HG03354 (cell line): Measurements from ENCODE around the gene CCDC68.
A peak's percentile ranks its signal among the peaks of the same experiment; 100 is the strongest.

Experiments used
- ATAC-seq: cut with Tn5 transposase; IDR thresholded peaks from one replicate; pipeline ENCODE4 v1.9.1; 2021; ENCODE audit warnings: mild to moderate bottlenecking; ENCODE audit not compliant: unreplicated experiment, poor library complexity, severe bottlenecking

CCDC68 gene

GRCh38 chr18:54962919-54963645, 3.8 kb upstream of the CCDC68 start:
- ATAC-seq, result no peak

DNA sequence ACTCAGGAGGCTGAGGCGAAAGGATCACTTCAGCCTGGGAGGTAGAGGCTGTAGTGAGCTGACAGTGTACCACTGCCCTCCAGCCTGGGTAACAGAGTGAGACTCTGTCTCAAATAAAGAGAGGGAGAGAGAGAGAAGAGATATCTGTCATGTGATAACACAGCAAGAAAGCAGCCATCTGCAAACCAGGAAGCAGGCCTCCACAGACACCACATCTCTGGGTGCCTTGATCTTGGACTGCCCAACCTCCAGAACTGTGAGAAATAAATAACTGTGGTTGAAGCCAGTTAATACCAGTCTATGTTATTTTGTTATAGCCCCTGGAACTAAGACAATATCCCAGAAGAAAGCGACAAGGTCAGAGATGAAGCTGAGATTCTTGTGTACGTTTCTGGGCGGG, 2.6 kb upstream of the CCDC68 start:
- no peak for ATAC-seq

DNA sequence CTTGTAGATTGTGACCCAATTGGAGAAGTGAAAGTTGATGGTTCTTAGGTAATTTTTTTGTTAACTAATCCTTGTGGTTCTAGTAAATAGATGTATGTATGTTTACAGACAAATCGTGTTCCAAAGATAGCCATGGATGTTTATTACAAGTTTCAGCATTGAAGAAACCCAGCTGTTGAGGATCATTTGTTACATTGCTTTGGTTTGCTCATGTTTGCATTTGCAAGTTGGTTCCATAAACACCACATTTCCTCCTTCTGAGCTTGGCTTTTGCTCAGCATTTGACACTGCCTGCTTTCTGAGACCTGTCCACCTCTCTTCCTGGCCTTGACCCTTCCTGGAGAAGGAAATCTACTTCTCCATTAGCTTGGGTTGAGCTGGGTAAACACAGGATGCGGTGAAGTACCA, 1.8 kb upstream of the CCDC68 start:
- no peak for ATAC-seq

- no peak for ATAC-seq
Measured at GRCh38 chr18:54960197-54960596, 936 bp upstream of the CCDC68 start.

- no peak for ATAC-seq
Measured at GRCh38 chr18:54957996-54958395, 1.3 kb downstream of the CCDC68 start.

GRCh38 chr18:54957296-54957832, 1.9 kb downstream of the CCDC68 start:
- ATAC-seq, result no peak

GRCh38 chr18:54956506-54956905, 2.8 kb downstream of the CCDC68 start:
- no peak for ATAC-seq

GRCh38 chr18:54952026-54952425, 7.2 kb downstream of the CCDC68 start:
- ATAC-seq, result no peak

- no peak for ATAC-seq
Measured at GRCh38 chr18:54950221-54950620, 9.0 kb downstream of the CCDC68 start.

DNA sequence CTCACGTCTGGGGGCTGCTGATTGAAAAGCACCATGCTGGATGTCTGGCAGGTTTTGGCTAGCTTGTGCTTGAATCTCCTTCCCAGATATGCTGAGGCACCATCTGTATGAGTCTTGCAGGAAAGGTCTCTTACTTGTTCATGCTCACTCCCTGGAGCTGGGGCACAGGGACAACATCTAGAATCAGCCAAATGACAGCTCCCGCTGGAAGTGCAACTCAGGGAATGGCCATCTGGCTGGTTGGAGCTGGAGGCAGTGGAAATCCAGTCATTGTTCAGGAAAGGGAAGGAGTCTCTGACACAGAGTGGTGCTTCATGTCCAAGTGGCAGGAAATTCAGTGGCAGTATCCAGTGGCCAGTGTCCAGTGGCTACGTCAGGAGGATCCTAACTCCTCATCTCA, 9.7 kb downstream of the CCDC68 start:
- ATAC-seq, result no peak

DNA sequence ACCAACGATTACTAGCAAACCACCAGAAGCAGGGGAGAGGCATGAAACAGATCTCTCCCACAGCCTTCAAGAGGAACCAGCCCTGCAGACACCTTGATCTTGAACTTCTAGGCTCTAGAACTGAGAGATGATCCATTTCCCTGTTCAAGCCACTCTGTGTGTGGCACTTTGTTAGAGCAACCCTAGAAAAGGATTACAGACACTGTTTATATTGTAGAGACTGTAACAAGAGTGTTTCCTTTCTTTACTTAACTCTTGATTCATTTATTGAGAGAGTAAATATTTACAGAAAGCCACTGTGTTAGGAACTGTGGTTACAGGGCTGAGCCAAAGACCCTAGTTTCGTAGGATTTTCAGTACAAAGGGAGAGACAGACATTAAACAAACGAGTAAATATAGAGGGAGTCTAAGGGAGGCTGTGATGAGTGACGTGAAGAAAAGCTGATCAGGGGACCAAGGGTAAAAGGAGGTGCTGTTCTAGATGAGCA, 10.9 kb downstream of the CCDC68 start:
- no peak for ATAC-seq

- ATAC-seq, result no peak
Measured at GRCh38 chr18:54947091-54947490, 12.2 kb downstream of the CCDC68 start.

- ATAC-seq, result peak; percentile 90
Measured at GRCh38 chr18:54946149-54946581, 13.1 kb downstream of the CCDC68 start.

- no peak for ATAC-seq
Measured at GRCh38 chr18:54945576-54946125, 13.6 kb downstream of the CCDC68 start.

DNA sequence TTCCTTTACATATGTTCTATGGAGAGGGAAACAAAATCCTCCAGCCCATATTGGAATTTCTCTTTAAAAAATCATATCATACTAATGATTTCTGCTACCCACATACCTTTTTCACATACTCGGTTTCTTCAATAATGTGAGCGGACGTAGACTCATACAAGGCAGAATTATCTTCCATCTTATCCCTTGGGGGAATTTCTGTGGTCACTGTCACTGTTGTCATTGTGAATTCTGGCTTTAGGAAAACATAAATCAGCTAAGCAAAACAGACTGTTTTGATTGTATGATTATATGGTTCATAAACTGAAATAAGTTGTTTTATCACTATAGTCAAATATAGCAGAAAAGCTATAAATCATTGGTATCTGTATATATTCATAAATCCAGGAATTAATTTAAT, 16.7 kb downstream of the CCDC68 start:
- no peak for ATAC-seq

- ATAC-seq, result no peak
Measured at GRCh38 chr18:54942144-54942543, 17.1 kb downstream of the CCDC68 start.

DNA sequence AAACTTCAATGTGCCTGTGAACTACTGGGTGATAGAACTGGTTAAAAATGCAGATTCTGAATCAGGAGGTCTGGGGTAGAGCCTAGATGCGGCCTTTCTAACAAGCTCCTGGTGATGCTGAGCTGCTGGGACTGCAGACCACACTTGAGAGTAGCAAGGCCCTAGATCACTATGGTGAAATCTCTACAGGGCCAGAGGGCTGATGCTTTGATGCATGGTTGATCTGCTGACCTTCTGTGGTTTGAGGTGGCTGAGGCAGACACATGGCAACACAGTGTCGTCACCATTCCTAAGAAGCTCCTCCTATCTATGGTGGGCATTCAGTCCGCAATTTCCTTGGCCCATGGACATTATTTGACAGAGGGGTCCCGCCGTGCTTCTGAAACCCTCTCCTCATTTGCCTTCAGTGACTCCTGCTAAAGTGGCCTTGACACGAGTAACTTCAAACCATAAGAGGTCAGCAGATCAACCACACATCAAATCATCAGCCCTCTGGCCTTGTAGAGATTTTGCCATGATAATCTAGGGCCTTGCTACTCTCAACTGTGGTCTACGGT, 19.8 kb downstream of the CCDC68 start:
- ATAC-seq, result no peak

- no peak for ATAC-seq
Measured at GRCh38 chr18:54938506-54938905, 20.8 kb downstream of the CCDC68 start.

GRCh38 chr18:54932472-54932871, 26.8 kb downstream of the CCDC68 start:
- ATAC-seq, result no peak

DNA sequence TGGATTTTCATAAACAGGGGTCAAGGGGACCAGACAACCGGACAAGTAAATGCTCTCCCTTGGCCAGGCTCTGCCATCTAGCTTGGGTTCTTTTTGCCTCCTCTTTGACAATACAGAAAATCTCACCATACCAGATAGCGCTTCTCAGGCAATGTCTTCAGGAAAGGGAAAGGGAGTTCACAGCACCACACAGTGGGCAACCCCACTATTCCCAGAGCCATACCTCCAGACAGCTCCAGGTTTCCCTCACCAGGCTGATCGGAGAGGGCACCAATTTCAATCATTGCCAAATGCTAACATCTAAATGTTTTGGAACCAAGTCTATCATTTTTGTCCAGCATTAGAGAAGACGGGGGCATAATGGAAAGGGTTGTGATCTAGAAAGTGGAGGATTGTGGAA, 28.1 kb downstream of the CCDC68 start:
- no peak for ATAC-seq

DNA sequence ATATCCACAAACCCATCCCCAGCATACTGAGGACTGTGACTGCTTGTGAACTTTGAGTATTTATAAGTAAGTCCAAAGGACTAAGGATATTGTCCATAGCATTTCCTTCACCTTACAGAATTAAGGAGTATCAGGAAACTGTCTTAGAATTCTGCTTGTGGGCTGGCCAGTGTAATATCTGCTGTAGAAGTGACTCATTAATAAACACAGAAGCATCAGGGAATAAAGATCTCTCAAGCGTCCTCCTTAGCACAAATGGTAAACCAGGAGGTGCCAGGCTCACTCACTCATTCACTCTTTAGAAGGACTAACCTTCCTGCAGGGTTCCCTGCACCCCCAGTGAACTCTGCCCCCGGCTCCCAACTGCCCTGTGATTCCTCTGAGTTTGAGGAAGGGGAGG, 31.0 kb downstream of the CCDC68 start:
- no peak for ATAC-seq
